Skin of body (tissue), 2 donors: ENCODE data around the gene RNF17. TPM values are rescaled to one million over a fixed set of nuclear protein-coding genes. Genes with fewer than 3 reads are reported as not detected.
"Not testable (repeated sequence)": the region's sequence is repeated elsewhere in the genome, so short reads cannot be mapped to it uniquely, and the experiment has no call there.

ENCODE experiments used
- DNase-seq: peaks from one replicate; lab custom pipeline; 2025; lab: John Stamatoyannopoulos, UW
- total RNA-seq: library from RNA; depleted of rRNA; stranded (reverse); fragments of >200 nt; gene quantifications from one replicate; pipeline ENCODE4 v1.2.3, GENCODE V29; 2014

Gene RNF17
- total RNA-seq, 1 donor from 2014 or later, result not detected

DNA sequence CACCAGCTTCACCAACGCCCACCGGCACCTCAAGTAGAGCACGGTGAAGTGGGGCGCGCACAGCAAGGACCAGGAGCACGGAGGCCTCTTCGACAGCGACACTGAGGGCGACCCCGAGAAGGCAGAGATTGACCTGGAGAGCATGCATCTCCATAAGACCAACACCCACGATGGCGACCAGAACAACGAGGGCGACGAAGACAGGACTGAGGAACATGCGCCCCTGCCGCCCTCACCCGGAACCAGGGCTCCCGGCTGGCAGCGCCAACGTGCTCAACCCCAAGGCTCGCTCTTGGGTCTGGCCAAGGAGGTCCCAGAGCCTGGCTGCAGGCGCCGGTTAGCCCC, 18.5 kb upstream of the RNF17 start:
- DNase-seq, result no peak

- no peak for DNase-seq
Observed at GRCh38 chr13:24745861-24746617, 17.9 kb upstream of the RNF17 start.

- DNase-seq, result no peak
Observed at GRCh38 chr13:24746618-24747247, 17.2 kb upstream of the RNF17 start.

DNA sequence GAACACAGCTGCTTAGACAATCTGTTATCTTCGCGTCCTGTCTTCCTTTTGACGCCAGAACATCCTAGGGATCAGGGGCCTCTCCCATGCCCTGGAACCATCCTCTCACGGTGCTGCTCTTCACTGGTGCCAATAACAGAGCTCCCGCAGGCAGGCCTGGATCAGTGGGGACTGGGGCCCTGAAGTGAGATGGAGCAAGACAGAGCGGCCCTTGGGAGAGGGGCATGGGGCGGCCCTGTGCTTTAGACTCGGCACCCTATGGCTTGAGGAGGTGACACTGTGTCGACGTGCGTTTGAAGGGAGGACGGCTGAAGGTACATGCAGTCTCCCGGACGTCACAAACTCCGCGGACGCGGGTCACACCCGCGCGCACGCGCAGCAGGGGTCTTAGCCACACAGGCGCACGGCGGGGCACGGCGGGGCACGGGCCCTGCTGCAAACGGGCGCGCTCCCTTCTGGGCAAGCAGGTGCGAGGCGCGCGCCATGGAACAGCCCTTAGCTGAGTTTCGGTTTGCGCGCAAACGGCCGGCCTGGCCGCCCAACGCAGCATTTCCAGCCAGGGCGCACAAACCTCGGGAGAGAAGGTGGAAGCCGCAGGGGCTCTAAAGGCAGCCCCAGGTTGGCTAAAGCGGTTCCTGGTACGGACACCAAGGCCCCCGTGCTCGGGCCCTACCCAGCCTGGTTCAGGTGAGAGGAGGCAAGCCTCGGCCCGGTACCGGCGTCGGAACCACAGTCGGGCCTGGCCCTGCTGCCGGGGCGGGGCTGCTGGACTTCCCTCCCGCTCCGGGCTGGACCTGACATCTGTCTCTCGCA, 16.5 kb upstream of the RNF17 start:
- no peak for DNase-seq

DNA sequence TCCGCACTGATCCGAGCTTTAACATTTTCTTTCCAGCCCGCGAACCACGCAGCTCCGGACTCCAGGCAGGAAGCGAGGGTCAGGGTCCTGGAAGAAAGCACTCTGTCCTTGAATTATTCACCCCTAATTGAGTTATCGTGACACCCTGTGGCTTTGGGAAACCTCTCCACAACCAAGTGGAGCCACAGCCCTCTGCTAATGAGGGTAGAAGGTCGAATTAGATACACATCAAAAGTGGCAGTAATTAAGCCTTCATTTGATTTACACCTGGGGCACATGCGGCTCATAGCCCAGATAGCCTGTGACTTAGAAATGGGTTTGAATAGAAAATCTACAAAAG, 15.9 kb upstream of the RNF17 start:
- DNase-seq, result no peak

DNA sequence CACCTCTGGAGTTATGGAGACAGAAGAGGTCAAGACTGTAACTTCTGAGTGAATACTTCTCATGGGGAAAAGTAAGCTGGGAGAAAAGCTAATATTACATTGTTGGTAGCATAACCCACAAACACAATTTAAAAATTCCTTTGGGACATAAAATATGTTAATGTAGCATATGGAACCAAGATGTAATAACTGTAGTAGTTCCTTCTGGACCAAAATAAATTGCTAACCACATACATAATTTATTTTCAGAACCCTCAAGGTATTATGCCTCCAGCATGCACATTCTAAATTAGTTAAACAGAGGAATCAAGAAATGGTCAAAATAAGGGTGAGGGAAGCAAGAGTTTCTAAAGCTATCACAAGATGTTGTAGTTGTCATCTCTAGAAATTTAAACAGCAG, 4.8 kb upstream of the RNF17 start:
- no peak for DNase-seq

DNA sequence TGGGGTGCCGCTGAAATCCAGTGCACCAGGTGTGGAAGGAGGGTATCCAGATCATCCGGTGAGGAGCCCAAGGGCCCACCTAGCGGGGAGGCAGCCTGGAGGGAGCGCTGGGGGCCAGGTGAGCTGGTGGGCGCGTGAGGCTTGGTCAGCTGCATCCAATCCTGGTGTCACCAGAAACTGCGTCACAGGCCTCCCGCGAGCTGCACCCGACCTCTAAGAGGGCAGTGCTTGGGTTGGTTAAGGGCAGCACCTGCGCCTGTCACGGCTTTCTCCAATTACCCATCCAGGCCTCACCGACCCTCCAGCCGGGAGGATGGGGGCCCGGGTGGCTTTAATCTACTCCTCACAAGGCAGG, 284 bp downstream of the RNF17 start:
- DNase-seq, result no peak

DNA sequence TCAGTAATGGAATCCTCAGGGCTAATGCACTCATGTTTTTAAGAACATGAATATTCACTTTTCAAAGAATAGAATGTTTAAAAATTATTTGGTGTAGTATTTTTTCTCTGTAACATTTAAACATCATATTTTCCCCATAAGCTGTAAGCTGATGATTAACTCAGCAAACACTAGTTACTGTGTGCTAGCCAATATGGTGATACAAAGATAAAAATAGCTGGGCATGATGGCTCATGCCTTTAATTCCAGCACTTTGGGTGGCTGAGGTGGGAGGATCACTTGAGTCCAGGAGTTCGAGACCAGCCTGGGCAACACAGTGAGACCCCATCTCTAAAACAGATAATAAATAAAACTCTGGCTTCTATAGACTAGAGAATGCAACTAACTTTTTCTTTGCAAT, 13.2 kb downstream of the RNF17 start:
- DNase-seq, result no peak

- DNase-seq, result no peak
Observed at GRCh38 chr13:24784319-24784718, 20.4 kb downstream of the RNF17 start.

DNA sequence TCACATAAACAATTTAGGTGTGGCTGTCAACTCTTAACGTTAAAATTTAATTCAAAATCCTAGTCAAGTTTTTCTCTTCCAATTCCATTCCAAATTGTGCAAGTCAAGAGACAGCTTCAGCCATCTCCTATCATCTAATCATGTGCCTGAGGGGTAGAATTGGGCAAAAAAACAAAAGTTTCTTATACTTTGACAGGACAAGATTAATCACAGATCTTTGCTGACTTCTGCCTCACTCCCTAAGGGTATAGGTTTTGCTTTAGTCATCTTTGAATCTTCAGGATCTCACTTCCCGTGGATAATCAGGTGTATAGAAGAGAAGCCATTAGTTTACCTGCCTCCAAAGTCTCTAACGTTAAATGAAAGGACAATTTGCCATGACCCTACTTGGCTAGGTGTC, 24.6 kb downstream of the RNF17 start:
- no peak for DNase-seq

DNA sequence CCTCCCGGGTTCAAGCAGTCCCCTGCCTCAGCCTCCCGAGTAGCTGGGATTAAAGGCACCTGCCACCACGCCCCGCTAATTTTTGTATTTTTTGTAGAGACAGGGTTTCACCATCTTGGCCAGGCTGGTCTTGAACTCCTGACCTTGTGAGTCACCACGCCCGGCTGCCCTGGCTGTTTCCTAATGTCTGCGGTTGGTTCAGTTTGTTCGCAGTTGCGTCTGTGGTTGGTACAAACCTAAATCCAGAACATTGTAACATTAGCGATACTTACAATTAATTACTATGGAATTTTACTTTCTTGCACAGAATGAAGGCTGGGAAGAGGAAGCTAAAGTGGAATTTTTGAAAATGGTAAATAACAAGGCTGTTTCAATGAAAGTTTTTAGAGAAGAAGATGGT, 38.1 kb downstream of the RNF17 start:
- DNase-seq, result no peak

DNA sequence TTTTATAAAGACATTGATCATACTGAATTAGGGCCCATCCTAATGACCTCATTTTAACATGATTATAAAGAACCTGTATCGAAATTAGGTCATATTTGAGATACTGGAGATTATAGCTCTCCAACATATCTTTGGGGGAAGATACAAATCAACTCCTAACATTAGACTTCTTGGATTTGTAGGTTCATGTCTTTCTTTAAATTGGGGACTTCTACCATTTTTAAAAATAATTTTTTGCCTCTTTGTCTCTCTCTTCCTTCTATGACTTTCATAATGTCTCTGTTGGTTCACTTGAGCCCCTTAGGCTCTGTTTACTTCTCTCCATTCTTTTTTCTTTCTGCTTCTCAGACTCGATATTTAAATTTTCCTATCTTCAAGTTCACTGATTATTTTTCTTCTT, 57.2 kb downstream of the RNF17 start:
- DNase-seq, result no peak

- DNase-seq, result no peak
Observed at GRCh38 chr13:24822640-24823039, 58.7 kb downstream of the RNF17 start.

DNA sequence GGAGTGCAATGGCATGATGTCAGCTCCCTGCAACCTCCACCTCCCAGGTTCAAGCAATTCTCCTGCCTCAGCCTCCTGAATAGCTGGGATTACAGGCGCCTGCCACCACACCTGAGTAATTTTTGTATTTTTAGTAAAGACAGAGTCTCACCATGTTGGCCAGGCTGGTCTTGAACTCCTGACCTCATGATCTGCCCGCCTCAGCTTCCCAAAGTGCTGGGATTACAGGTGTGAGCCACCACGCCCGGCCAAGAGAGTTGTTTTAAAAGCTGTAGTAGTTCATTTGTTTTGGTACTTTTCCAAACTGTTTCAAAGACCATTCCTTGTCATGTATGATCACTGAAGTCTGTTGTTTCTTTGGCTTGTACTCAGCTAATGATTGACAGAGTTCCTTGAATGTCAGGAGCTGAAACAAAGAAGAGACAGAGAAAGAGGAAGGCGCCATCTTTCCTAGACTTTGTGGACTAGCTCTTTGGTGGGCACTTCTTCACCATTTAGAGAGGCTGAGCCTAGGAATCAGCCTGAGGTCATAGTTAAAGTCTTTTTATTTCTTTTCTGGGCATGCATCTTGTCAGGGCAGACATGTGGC, 59.2 kb downstream of the RNF17 start:
- DNase-seq, result not testable (repeated sequence)

- no peak for DNase-seq
Observed at GRCh38 chr13:24827799-24828198, 63.8 kb downstream of the RNF17 start.

DNA sequence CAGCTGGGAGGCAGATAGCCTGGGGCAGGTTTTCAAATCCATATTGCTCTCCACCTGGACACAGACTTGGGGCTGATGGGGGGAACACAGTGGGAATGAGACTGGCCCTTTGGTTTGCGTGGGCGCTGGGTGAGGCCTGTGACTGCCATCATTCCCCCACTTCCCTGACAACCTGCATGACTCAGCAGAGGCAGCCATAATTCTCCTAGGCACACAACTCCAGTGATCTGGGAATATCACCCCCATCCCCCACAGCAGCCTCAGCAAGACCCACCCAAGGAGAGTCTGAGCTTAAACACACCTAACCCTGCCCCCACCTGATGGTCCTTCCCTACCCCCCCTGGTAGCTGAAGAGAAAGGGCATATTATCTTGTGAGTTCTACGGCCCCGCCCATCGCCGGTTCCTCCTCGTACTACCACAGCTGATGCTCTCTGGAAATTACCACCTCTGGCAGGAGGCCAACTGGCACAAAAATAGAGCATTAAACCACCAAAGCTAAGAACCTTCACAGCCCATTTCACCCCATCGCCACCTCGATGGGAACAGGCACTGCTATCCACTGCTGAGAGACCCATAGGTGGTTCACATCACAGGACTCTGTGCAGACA, 71.0 kb downstream of the RNF17 start:
- DNase-seq, result no peak

DNA sequence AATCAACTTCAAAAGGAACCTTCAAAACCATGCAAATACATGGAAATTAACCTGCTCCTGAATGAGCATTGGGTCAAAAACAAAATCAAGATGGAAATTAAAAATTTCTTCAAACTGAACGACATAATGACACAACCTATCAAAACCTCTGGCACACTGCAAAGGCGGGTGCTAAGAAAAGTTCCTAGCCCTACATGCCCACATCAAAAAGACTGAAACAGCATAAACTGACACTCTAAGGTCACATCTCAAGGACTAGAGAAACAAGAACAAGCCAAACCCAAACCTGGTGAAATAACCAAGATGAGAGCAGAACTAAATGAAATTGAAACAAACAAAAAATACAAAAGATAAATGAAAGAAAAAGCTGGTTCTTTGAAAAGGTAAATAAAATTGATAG, 73.6 kb downstream of the RNF17 start:
- not testable (repeated sequence) for DNase-seq

DNA sequence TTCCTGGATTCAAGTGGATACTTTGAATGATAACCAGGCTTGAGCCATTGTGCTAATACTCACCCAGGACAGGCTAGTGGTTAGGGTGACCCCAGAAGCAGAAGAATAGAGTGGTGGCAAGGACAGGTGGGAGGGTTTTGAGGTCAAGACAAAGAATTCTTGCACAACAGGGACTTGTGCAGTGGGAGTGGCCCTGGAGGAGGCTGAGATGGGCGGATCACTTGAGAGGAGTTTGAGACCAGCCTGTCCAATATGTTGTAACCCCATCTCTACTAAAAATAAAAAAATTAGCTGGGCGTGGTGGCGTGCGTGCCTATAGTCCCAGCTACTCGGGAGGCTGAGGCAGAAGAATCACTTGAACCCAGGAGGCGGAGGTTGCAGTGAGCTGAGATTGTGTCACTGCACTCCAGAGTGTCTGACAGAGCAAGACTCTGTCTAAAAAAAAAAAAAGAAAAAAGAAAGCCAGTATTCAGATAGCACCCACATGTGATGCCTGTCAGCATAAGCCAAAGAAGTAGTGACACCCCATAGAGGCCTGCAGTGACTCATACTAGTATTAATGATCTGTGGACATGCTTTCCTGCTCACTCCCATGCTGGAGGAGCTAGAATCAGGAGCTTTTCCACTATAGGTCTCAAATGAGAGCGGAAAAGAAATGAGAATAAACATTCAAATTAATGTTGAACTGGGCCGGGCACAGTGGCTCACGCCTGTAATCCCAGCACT, 78.7 kb downstream of the RNF17 start:
- no peak for DNase-seq

DNA sequence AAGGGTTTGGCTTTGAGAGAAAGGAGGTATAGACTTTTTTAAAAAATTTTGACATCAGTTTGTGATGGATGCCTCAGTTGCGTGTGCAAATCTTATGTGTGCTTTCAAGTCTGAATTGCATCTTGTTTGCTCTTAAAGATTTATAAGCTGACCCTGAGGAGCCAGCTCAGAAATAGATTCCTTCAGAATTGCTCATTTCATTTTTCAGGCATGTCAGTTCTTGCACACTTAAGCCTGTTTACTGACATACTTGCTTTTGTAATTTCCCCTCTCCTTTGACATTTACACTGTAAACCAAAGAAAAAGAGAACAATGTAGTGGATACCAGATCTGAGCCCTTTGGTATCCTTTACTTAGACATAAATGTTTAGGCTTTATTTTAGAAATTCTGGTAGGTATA, 87.6 kb downstream of the RNF17 start:
- DNase-seq, result no peak

GRCh38 chr13:24854311-24854710, 90.3 kb downstream of the RNF17 start:
- no peak for DNase-seq

DNA sequence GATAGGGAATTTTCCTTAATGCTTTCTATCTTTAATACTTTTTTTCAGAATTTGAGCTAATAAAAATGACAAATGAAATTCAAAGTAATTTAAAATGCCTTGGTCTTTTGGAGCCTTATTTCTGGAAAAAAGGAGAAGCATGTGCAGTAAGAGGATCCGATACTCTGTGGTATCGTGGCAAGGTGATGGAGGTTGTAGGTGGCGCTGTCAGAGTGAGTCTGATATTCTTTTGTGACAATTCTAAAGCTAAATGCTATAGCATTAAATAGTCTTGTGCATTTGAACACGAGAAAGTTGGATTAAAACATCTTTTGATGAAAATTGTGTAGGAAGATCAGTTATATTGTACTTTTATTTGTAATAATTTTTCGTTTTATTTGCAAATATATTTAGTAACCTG, 95.0 kb downstream of the RNF17 start:
- no peak for DNase-seq
